ENCODE results near the gene POLR2H.

Gene POLR2H

DNA sequence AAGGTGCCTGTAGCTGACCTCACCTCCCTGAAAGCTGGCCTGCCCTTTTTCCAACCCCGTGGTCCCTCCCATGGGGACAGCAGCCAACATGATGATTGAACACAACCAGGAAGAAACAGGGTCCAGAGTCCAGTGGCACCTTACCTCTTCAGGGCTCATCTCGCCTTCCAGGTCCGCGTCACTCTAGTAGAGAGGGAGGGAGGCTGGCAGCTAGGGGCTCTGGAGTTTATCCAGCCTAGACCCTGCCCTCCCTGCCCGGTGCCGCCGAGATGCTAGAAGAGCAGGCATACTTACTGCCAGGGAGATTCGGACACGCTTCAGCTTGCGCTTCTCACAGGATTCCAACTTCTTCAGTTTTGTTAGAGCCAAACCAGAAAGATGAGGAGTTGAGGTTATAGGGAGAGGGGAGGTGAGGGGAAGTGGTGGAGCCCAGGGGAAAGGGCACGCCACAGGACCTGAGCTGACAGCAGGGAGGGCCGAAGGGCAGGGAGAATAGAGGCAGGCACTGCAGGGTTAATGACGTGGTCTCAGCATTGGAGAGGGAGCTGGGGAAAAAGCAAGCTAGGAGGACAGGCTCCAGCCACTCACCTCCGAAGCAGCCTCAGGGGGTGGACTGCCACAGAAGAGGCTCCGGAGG, 9.2 kb upstream of the POLR2H start:
- DNase-seq (ENCODE audit: low spot score): no peak

DNA sequence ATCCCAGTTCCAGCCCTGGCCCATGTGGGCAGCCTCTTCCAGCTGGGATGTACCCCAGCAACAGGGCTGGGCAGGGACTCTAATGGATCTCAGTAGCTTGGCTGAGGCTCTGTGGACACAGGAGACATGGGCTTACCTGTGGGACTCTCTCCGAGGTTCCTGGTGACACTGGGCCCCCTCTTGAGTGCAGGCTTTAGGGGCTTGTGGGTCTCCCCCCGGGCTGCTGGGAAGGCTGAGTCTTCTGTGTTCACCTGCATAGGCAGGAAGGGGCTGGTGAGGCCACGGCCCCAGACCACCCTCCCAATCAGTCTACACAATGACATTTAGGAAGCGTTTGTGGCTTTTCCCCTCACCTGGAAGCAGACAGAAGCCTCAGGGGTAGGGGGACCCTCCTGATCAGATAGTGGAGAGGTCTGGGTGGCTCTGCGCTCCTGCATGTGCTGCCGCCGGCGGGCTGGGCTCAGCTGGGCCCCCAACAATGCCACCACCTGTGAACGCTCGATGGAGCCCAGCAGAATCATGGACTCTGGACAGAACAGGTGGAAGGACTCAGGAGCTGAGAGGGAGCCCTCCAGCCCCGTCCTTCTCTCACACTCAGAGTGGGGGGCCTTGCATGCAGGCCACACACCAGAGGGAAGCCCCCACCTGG, 8.5 kb upstream of the POLR2H start:
- DNase-seq (ENCODE audit: low spot score): no peak

DNA sequence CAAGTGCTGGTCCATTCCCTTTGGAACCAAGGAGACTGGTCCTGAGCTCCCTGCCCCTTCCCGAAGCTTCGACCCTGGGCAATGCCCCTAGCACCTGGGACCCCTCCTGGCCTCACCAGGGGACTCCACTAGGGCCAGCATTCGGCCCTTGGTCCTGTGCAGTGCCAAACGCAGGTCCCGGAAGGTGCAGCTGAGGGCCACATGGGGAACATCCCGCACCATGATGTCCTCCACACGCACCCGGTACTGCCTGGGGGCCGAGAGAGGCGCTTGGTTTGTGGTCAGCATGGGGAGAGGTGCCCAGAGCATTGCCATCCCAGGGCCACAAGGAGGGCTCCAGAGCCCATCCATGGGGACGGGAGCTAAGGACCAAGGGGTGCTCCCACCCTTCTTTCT, 8.0 kb upstream of the POLR2H start:
- no peak for DNase-seq (ENCODE audit: low spot score)

DNA sequence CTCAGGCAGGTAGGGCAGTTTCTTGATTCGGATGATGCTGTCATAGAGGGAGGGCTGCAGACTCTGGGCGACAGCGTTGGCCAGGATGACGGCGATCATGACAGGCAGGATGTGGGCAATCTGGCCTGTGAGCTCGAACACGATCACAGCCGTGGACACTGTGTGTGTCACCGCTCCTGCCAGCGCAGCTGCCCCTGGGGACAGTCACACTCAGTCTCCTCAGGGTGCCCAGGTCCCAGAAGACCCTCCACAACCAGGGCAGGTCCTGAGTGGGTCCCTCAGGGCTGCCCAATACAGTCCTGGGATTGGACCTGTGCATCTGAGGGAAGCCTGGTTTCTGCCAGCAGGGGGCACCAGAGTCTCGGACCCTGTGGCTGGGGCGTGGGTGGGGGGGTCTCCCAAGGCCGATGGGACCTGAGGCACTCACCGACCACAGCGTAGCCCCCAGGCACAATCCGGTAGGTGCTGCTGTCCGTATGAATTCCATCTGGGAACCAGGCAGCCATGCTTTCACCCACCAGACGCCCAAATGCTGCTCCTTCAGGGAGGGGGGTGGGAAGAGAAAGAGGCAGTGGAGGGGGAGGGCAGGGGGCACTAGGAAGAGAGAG, 7.3 kb upstream of the POLR2H start:
- DNase-seq (ENCODE audit: low spot score): peak; percentile 38

DNA sequence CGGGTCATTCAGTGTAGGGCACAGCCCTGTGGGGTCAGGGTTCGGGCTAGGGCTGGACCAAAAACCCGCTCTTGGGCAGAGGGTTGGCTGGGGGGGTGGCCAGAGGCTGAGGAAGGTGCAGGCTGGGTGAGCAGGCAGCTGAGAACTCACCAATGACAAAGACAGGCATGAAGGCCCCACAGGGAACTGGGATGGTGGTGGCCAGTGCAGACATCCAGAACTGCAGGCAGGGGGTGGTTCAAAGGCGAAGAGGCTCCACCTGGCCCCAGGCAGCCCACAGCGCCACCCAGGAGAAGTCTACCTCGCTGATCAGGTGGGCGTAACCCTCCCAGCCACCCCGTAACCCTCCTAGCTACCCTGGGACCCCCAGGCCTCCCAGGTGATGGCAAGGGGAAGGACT, 6.8 kb upstream of the POLR2H start:
- DNase-seq (ENCODE audit: low spot score): no peak

DNA sequence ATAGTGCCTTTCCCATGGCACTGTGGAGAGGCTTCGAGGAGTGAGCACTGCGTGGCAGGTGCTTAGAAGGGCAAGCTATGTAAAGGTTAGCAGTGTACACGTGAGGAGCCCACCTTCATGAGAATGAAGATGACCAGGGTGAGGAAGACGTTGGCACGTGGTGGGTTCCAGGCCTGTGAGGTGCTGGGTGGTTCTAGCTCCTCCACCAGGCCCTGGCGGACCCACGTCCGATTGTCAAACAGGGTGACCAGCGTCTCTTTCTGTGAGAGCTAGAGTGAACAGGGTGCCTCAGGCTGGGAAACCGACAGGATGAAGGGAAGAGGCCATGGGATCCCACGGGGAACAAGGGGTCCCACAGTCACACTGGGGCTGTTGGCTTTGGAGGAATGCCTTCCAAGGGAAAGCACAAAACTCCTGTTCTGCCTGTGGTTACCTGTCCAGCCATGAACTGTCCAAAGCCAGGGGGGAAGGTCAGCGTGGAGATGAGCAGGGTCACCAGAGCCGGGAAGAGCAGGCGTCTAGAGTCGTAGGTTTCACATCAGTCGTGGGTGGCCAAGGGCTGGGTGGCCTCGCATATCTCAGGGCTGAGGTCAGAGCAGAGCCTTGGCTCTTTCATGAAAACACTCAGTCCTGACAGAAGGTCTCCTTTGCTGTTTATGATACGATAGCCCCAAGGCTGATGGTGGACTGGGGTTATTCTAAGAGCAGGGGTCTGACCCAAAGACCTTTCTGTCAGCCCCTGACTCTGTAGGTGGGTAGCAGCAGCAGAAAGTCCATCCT, 6.1 kb upstream of the POLR2H start:
- no peak for DNase-seq (ENCODE audit: low spot score)

DNA sequence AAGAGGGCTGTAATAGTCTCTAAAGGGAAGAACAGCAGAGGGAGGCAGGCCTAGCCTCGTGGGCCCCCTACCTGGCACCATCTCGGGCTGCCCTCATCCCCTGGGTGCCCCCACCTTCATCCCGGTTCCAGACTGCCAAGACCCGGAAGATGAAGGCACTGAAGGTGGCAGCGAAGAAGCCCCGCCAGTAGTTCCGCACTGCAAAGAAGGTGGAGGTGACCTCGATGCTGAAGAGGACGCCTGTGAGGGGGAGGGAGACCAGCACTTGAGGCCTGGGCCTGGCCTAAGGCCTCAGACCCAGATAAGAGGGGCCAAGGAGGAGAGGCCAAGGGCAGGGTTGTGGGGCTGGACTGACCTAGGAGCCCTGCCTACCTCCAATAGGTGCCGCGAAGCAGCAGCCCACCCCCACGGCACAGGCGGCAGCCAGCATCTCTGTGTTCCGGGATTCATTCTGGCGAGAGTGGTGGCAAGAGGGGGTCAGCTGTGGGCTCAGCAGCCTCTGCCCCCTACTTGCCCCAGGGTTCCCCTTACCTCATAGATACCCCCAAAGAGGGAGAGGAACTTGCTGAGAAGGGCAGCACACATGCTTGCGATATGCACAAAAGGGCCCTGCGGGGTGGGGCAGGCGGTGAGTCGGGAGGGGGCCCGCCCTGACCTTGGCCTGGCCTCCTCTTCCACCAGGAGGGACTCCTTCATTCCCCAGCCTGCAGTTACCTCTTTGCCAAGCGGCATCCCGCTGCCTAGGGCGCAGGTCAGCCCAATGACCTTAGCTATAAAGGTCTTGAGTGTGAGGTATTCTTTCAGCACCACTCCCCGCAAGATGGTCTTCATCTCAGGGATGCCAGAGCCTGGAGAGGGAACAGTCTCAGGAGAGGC, 4.0 kb upstream of the POLR2H start:
- no peak for DNase-seq (ENCODE audit: low spot score)

DNA sequence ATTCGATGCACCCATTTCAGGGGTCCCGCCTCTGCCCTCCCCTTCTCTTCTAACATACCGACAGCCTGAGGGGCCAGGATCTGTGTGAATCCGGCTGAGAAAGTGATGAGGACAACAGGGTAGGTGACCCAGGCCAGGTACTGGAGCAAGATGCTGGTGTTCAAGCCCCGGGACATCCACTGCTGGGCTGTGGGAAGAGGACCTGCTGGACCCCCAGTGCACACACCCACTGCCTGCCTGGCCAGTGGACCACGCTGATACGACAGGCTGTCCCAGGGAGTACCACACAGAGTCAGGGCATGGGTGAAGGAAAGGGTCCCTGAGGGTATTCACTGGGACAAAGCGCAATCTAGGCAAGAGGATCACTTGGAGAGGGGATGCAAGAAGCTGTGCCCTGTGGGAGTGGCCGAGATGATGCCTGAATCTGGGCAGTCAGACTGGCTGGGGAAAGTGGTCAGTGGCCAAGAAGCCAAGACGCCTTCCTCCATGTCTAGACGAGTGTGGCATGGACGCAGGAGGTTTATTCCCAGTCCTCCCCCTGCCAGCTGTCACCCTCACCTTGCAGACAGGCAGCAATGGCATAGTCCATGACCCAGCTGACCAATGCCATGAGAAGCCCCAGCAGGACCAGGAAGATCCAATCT, 3.3 kb upstream of the POLR2H start:
- DNase-seq (ENCODE audit: low spot score): no peak

DNA sequence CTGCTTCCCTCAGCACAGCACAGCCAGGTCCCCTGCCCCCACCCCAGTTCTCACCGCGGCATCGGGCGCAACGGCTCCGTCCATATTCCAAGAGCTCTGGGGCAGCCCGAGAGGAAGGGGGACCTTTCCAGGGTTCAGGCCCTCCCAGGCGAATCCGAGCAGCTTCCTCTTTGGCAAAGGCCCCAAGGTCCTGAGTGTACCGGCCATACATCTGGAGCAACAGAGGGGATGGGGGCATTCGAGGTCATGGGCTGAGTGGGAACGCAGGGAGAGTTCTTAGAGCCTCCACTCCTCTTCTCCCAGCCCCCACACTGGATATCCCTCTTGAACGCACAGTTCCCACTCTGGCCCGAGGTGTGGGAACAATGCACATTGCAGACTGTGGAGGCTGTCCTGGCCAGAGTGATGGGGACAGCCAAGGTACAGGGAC, 2.6 kb upstream of the POLR2H start:
- no peak for DNase-seq (ENCODE audit: low spot score)

DNA sequence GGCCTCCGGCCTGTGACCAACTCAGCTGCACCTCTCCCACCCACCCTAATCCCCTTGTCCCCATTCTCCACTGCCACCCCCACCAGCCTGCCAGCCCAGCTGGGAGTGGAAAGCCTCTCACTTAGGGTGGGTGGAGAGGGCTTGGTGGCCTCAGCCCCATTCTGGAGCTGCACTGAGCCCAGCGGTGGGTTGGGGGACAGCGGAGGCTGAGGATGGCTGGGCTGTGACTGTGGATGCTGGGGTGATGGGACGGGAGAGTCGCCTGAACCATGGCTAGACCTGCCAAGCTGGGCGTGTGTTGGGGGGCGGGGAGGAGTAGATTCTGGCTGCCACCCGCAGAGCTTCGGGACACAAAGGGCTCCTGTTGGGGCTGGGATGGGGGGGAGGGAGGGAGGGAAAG, 1.9 kb upstream of the POLR2H start:
- peak; percentile 85 for DNase-seq (ENCODE audit: low spot score)

DNA sequence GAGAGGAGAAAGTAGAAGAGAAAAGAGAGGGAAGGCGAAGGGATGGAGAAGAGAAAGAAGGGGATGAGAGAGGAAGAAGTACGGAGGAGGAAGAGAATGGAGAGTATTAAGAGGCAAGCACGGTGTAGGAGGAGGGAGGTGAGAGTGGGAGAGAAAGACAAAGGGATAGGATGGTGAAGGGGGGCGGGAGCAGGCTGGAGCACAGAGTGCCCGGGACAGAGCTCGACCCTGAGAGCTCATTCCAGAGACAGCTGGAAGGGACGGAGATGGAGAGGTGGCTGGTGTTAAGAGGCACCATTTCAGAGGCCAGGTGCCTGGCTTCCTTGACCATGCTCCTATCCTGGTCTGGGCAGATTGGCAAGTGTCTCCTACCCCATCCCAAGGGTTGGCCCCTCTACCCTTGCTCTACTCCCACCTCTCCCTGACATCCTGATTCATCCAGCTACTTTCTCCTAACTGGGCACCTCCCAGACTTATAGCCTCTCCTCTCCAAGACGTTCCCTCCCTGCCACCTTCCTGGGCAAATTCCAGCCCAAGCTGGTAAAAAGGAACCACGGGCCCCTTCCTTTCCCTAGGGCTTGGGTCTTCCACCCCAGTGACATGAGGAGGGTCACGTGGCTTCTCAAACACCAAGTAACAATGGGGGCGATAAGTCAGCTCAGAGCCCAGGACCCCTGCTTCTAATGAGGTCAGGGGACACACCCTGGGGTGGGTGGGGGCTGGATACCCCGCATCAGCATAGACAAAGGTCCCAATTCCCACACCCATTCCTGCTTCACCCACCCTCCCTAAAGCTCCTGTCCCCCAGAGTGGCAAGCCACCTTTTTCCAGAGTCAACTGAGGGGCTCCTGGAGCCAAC, 1.2 kb upstream of the POLR2H start:
- peak; percentile 48 for DNase-seq (ENCODE audit: low spot score)

DNA sequence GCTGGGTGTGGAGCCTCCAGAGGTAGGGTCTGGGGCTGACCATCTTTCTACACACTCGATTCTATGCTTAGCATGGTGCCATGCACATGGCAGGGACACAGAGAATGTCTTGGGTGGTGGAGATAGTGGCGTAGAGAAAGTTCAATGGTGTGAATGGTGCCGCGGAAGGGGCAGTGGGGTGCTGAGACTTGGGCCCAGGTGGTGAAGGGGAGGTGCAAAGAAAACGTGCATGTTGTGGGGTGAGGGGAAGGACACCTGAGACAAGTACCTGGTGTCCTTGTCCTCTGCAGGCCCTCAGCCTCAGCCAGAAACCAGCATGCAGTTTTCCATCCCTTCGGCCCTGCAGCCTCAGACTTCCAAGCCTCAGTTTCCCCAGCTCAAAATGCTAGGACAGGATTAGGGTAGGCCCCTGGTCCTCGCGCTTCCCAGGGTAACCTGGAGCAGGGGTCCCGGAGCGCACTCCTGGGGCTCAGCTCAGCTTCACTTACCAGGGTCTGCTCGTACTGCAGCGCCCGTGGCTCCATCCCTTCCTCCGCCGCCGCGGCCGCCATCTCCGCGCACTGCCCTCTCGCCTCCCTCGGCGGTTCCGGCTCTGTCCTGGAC, 480 bp upstream of the POLR2H start:
- no peak for DNase-seq (ENCODE audit: low spot score)

DNA sequence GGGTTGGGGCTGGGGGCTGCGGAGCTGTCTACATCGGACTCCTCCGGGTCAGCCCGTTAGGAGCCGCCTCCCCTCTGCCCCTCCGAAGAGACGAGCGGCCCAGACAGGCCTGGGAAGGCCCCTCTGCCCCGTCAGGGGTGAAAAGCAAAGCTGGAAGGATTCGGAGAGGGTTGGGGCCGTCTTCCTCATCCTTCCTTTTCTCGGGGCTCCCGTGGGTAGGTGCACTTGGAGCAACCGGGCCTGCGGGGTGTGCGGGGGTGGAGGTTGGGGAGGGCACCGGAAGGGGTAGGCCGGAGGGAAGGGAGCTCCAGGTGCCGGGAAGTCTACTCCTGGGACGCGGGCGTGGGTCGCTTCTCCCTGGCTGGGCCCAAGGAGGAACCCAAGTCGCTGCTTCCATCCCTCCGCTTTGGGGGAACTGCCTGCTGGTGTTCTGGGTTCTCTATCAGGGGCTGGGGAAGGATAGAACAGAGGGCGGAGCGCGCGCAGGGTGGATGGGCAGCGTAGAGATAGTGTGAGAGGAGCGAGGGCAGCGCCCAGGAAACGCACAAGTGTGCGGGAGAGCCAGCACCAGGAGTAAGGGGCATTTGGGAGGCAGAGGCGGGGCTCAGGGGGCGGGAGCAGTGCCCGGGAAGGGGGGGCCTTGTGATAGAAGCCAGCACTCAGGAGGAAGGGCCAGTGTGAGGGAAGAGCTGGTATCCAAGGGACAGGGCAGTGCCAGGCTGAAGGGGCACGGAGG, 590 bp downstream of the POLR2H start:
- DNase-seq (ENCODE audit: low spot score): peak; percentile 82

DNA sequence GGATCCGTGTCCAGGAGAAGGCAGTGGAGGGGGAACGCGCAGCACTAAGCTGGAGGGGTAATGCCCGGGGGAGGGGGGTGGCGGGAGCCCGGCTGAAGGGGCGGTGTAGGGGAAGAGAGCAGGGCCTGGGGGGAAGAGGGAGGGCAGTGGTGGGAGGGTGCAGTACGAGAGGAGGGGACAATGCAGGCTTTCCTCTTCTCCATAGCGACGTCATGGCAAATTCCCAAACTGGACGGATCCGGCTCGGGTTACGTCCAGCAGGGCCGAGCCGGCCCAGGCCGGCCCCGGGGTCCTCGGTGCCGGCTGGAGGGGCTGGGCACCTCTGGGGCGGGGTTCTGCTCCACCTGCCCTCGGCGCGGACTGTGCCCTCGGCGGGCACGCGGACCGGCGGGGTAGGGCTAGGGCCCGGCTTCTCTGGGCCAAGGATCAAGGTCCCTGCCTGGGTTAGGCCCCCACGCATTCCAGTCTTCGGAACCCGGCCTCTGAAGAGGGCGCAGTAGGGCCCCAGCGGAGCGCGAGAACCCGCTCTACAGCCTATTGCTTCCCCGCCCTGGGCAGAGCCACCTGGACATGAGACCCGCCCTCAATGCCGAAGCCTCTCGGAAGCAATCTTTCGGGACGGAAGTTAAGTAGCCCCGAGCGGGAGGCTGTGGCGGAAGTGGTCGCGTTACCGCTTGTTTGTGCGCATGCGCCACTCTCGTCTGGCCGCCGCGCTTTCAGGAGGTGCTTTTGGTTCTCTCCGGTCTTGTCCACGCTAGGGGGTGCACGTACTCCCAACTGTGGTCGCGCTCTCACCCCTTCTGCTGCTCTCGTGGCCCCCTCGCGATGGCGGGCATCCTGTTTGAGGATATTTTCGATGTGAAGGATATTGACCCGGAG, 1.4 kb downstream of the POLR2H start:
- peak; percentile 97 for DNase-seq (ENCODE audit: low spot score)

DNA sequence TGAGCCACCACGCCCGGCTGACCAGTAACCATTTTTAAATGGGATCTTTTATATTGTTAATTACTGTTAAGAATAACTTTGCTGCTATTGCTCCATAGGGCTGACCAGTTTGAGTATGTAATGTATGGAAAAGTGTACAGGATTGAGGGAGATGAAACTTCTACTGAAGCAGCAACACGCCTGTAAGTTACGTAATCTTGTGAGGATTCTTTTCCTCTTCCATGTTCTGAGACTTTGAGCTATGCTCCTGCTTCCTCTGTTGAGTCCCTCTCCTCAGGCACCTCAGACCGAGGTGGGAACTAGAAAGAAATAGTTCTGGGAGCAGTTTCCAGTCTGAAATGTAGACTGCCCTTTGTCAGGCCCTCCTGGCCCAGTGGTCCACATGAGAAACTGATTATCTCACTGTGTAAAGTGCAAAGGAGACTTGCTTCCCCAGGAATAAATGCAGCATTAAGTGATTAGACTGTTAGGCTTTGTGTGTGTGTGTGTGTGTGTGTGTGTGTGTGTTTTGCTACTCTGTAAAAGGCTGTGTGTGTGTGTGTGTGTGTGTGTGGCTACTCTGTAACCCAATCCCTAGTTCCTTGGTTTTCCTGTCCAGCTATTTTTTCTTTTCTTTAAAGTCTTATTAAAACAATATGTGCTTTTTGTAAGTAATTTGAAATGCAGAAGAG, 5.2 kb downstream of the POLR2H start:
- DNase-seq (ENCODE audit: low spot score): no peak

DNA sequence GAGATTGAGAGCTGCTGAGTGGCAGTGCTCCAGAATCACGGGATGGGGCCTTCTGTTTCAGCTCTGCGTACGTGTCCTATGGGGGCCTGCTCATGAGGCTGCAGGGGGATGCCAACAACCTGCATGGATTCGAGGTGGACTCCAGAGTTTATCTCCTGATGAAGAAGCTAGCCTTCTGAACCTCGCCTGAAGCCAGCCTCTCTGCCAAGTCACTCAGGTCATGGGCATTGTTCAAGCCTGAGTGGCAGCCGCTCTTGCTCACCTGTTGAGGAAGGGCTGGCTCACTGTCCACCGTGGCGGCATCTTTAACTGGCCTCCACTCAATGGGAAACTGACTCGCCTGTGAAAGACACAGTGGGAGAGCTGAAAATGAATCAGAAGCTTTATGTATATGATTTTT, 6.6 kb downstream of the POLR2H start:
- no peak for DNase-seq (ENCODE audit: low spot score)

DNA sequence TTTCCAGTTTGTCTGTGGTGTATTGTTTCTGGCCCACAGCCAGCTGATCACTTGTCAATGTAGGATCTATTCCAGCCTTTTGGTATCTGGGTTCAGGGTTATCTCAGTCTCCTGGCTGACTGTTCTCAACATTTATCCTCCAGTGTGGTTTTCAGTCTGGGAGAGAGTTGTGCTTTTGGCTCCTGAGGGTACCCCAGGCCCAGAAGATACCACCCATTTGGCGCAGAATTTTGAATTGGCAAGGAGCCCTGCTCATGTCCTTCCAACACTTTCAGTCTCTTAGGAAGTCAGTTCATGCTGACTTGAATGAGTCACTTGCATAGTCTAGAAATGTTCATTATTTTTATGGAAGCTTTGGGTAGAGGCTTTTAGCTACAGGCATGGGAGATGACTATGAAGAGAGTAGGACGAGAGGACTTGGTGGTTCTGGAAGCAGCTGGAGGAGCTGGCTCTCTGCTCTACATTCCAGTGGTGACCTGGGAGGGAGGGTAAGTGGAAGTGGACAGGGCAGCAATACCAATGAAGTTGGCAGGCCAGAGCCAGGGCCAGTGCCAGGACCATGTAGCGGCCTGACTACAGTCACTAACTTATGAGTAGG, 7.2 kb downstream of the POLR2H start:
- DNase-seq (ENCODE audit: low spot score): peak; percentile 69

All from Ammon's horn (tissue), 1 donor.